Sigmoid colon (tissue), 4 donors: ENCODE measurements around the gene CNN3.

ENCODE experiments used
- EP300 ChIP-seq, 4 donors: sonication (generic); formaldehyde crosslinking; IDR thresholded peaks; one replicate each; pipeline ENCODE4 v1.6.1; 2017; ENCODE audit warnings: antibody characterized with exemption in 4 of 4
- POLR2AphosphoS5 ChIP-seq, 4 donors: sonication (generic); formaldehyde crosslinking; IDR thresholded peaks; one replicate each; pipeline ENCODE4 v1.6.1; 2017; ENCODE audit warnings: antibody characterized with exemption in 4 of 4
- TF ChIP-seq, protein P1 (sequence below), 4 experiments: fragments of 450-650 bp in 3 of 4; fragments of 200-600 bp in 1 of 4; IDR thresholded peaks; one replicate each; pipeline ENCODE4 v1.5.1; 2016 to 2019; ENCODE audit warnings: antibody characterized with exemption in 4 of 4, mild to moderate bottlenecking in 3 of 4, moderate library complexity in 2 of 4

DNA sequence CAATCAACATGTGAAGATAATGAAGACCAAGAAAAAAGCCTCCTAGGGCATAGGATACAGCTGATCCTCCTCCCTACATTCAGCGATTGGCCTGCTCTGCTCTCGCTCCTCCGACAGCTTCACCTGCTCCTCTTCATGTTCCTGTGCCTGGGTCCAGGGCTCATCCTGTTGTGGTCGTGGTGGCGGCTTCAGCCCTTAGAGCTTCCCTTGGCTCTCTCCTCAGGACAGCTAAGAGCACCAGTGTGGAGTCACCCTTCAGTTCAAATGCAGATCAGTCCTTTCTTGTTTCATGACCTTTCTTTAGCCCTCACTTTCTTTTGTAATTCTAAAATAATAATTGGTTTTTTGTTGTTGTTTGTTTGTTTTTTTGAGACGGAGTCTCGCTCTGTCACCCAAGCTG is 18.7 kb downstream of the CNN3 start:
- TF ChIP-seq POLR2AphosphoS5 (IDR thresholded peaks at IDR 0.05) (no peak), EP300 (IDR thresholded peaks at IDR 0.05) (no peak)
- TF ChIP-seq, protein P1, sequence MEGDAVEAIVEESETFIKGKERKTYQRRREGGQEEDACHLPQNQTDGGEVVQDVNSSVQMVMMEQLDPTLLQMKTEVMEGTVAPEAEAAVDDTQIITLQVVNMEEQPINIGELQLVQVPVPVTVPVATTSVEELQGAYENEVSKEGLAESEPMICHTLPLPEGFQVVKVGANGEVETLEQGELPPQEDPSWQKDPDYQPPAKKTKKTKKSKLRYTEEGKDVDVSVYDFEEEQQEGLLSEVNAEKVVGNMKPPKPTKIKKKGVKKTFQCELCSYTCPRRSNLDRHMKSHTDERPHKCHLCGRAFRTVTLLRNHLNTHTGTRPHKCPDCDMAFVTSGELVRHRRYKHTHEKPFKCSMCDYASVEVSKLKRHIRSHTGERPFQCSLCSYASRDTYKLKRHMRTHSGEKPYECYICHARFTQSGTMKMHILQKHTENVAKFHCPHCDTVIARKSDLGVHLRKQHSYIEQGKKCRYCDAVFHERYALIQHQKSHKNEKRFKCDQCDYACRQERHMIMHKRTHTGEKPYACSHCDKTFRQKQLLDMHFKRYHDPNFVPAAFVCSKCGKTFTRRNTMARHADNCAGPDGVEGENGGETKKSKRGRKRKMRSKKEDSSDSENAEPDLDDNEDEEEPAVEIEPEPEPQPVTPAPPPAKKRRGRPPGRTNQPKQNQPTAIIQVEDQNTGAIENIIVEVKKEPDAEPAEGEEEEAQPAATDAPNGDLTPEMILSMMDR (IDR thresholded peaks at IDR 0.05) = no peak
